Measurements from ENCODE around the gene FHIT.

DNA sequence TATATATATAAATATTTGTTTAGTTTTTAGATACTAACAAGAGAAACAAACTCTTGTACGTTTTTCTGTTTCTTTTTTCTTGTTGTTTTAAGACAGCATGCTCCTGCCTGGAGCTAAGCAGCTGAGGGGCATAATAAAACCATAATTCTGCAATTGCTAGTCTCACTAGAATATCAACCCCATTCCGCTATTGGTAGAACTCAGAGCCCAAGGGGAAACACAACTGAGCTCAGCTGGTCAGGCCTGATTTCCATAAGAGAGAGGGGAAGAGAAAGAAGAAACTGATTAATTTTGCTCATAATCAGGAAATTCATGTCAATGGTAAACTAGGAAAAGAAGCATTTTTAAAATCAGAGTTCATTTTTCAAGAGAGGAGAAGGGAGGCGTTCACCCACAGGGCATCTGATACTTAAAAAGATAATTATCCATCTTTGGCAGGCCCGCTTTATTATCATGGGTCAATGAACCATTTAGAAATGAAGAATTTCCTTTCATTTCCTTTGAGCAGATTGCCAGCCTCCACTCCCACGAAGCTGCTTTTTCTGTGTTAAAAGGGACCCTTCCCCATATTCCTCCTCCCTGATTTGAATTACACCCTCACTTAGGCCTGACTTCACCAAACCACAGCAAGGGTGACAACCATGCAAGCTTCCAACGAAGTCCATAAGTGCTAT lies 1236.1 kb downstream of the FHIT start:
- TF ChIP-seq, protein P1, sequence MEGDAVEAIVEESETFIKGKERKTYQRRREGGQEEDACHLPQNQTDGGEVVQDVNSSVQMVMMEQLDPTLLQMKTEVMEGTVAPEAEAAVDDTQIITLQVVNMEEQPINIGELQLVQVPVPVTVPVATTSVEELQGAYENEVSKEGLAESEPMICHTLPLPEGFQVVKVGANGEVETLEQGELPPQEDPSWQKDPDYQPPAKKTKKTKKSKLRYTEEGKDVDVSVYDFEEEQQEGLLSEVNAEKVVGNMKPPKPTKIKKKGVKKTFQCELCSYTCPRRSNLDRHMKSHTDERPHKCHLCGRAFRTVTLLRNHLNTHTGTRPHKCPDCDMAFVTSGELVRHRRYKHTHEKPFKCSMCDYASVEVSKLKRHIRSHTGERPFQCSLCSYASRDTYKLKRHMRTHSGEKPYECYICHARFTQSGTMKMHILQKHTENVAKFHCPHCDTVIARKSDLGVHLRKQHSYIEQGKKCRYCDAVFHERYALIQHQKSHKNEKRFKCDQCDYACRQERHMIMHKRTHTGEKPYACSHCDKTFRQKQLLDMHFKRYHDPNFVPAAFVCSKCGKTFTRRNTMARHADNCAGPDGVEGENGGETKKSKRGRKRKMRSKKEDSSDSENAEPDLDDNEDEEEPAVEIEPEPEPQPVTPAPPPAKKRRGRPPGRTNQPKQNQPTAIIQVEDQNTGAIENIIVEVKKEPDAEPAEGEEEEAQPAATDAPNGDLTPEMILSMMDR (IDR thresholded peaks at IDR 0.05; ENCODE audit: insufficient read depth, low read length, poor library complexity, severe bottlenecking): no peak
- no peak for TF ChIP-seq EZH2phosphoT487 (conservative IDR thresholded peaks at IDR 0.05; ENCODE audit: low read length)
